ENCODE measurements around the gene CACNG6.
"Not testable (repeated sequence)": the region's sequence is repeated elsewhere in the genome, so short reads cannot be mapped to it uniquely, and the experiment has no call there.

The CACNG6 gene, protein sequence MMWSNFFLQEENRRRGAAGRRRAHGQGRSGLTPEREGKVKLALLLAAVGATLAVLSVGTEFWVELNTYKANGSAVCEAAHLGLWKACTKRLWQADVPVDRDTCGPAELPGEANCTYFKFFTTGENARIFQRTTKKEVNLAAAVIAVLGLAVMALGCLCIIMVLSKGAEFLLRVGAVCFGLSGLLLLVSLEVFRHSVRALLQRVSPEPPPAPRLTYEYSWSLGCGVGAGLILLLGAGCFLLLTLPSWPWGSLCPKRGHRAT

DNA sequence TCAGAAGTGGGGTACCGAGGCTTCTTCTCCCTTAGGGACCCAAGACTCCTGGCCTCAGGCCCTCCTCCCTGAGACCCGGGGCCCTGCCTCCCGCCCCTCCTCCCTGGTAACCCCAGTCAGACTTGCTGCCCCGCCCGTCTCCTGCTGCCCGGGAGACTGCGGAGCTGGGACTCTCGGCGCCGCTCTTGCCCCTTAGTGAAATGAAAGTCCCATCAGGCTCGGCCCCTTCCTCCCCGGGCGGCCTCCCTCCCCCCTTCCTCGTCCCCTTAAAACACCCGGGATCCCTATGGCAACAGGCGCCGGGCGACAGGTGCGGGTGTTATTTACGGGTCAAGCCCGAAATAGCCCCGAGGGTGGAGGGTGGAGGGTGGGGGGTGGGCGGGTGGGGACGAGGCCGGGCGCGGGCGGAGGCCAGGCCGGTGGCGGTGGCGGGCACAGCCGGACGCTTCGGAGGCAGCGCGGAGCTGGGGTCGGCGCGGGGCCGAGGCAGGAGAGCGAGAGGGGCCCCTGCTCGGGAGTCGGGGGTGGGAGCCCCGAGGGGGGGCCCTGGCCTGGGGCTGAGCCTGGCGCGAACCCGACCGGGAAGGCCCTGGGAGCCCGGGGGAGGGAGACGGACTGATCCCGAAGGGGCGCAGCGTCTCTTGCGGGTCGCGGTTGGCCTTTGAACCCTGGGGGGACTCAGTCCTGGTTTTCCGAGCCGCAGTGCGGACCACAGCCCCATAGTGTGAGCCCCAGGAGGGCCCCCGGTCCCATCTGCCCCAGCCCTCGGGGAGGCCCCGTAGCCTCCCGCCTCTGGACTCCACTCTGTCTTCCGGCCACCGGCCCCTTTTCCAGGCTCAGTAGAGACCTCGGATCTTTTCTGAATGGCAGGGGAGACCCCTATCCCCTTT, at the start of gene CACNG6:
CACNG6 (plus strand) TSS at position 414 of the 890 bp plus-strand sequence. CDS start 1,241 bp downstream, outside the sequence.
- DNase-seq = no peak

- DNase-seq = peak in 1 of 2 donors; percentile 10
Measured at GRCh38 chr19:53942001-53942786, 49.2 kb upstream of the CACNG6 start.

DNA sequence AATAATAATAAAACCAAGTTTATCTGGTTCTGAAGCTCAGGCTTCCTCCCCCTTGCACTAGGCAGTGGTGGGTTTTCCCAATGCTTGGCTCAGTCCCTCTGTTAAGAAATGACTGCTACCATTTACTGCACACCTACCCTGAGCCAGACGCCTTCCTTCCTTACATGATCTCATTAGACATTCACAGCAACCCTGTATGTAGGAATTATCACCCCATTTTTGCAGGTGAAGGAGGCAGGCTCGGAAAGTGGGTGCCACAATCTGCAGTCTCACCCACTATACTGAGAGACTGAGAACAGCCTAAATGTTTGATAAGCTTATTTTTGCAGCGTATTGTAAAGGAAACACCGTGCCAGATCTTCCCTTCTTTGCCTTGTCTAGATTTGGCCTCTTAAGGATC, 47.0 kb upstream of the CACNG6 start:
- no peak for DNase-seq

GRCh38 chr19:53944933-53945332, 46.5 kb upstream of the CACNG6 start:
- DNase-seq = no peak

DNA sequence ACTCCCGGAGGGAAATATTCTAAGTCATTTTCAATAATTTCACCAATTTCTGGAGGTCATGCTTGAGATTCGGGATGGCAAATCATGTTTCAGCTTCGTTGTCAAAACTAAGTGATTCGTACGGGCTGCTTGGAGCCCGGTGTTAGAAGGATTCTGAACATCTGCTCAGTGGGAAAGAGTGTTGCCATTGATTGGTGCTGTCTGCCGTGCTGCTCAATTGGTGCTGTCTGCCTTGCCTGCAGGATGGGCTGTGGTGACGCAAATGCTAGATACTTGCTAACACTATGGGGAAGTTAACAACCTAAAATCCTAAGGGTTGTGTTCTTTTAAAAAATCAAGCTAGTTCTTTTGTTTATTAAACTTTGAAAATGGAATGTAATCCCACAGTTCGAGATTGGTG, 46.0 kb upstream of the CACNG6 start:
- no peak for DNase-seq

DNA sequence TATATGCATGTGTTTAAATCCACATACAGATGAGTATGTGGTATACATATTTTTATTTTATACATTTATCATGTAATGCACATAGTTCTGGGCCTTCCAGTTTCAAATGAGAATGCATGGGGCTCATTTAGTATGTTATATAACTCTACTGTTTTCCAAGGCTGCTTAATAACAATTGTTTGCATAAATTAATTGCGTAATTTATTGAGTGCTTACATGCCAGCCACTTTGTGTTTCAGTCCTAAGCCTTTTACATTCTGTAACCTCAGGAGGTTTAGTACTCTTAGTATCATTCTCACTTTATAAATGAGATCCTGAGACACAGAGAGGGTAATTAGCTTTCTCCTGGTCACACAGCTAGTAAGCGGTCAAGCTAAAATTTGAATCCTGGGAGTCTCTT, 45.4 kb upstream of the CACNG6 start:
- DNase-seq = no peak

DNA sequence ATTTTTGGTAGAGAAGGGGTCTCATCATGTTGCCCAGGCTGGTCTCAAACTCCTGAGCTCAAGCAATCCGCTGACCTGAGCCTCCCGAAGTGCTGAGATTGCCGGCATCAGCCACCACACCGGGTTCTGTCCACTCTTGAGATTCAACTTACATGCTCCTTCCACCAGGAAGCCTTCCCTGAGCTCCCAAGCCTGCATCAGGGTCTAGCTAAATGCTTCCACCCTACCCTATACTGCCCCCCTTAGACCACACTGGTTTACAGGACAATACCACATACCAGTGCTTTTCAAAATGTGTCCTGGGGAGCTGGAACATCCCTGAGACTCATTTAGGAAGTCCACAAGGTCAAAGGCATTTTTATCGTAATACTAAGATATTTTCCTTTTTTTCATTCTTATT, 43.8 kb upstream of the CACNG6 start:
- no peak for DNase-seq

- DNase-seq = not testable (repeated sequence)
Measured at GRCh38 chr19:53948611-53949010, 42.8 kb upstream of the CACNG6 start.

DNA sequence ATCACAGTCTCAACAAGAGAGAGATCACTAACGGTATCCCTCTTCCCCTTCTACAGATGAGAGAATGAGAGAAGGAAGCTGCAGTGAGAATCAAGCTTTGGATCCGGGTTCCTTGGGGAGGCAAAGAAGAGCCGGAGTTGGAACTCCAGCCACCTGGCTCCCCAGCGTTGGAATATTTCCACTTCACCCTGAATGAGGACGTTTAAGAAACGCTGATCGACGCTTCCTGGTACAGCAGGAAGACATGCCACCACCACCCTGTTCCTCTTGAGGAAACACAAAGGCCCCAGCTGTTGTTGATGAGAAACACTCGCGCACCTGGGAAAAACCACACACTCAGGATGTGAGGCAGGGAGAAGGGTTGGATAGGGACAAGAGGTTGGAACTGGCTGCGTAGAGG, 40.0 kb upstream of the CACNG6 start:
- no peak for DNase-seq

GRCh38 chr19:53951947-53952346, 39.5 kb upstream of the CACNG6 start:
- DNase-seq = no peak

DNA sequence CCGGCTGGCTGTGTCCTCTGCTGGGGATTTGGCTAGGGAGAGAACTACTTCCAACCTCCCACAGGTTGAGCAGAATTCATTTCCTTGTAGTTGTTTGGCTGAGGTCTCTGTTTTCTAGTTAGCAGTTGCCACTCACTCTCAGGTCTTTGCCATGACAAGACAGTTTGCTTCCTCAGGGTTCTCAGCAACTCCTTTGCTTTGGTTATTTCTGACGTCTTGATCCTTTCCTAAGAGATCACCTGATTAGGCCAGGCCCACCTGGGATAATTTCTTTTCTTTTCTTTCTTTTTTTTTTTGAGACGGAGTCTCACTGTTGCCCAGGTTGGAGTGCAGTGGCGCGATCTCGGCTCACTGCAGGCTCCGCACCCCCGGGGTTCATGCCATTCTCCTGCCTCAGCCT, 38.1 kb upstream of the CACNG6 start:
- no peak for DNase-seq

DNA sequence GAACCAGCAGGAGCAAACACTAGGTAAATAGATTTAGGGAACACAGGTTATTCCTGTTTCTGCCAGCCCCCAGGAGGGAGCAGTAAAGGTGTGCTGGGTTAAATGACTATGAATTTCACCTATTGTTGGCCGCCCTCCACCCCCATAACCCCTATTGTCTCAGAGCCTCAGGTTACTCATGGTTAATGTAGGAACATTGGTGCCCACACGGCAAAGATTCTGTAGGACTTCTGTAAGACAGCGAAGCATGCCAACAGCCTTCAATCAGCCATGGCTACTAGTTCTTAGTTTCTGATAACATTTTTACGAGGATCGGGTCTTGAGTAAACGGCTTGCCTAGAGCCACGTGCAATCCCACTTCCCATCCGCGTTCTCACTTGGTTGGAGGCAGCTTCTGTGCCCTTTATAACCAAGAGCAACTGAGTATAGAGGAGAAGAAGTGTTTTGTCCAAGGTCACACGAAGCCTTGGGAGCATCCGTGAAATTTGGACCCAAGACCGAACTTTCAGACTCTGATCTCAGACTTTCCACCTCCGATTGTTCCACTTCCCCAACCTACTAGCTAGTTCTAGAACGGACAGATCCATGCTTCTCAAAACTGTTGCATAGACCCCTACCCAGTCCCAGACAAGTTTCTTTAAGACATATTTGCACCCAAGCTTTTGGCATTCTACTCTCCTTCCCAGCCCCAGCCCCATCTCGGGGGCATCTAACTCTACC, 33.8 kb upstream of the CACNG6 start:
- DNase-seq = no peak

DNA sequence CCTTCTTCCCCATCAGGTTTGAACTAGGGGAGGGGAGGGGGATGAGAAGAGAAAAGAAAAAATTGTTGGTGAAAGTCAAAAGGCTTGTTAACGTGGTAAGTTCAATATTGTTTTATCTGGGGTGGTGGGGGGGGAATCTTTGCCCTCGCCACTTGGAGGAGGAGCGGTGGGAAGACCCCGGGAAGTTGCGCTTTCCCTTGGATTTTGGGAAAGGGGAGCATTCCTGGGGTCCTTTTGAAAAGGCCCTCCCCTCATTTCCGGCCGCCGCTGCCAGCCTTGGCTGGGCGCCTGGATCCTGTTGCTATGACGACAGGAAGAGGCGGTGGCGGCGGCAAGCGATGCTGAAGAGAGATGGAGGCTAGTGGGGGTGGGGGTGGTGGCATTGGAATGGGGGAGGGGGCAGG, 33.3 kb upstream of the CACNG6 start:
- no peak for DNase-seq

GRCh38 chr19:53958823-53959757, 32.3 kb upstream of the CACNG6 start:
- no peak for DNase-seq

DNA sequence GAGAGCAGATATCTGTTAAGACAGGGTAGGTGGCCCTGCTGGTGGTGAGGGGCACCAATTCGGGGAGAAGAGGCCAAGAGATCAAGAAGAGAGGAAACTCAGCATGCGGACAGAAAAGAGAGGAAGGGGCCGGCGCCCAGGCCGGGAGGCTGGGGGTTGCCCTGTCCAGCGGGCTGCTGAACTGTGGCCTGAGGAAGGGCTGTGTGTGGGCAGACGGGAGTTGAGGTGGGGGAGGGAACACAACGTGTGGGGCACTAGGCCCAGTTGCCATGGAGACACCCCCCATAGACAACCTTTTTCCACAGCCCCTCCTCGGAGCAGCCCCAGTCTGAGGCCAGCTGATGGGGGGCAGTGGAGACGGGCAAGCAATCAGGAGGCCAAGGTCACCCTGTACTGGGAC, 31.2 kb upstream of the CACNG6 start:
- DNase-seq = no peak

- no peak for DNase-seq
Measured at GRCh38 chr19:53960886-53961285, 30.6 kb upstream of the CACNG6 start.

DNA sequence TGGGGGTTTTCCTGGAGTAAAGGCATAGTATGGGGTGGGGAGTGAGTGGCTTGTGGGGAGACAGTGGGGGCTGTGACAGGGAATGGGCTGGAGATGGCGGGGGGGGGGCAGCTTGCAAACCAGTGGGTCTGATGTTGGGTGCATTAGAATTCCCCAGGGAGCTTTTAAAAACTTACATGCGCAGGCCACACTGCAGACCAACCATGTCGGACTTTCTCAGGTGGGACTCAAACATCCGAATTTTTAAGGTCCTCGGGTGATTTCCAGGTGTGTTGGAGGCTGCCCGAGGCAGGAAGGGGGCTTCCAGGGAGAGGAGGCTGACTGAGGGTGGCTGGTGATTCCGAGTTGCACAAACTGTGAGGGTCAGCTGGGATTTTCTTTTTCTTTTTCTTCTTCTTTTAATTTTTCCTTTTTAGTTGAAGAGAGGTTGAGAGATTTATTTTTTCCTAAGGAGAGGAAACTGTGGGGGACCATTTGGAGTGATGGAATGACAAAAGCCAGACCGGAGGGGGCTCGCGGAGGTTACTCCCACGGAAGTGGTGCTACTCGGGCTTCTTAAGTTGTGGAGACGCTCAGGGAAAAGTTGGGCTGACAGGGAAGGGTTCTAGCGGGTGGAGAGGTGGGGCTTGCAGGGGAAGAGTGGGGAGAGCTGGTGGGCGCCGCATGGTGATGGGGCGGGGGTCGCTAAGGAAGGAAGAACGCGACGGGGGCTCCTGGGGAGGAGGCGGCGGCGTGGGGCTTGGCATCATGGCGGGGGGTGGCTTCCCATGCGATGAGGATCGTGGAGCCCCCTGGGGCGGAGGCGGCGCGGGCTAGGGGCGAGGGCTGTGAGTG, 29.7 kb upstream of the CACNG6 start:
- no peak for DNase-seq

DNA sequence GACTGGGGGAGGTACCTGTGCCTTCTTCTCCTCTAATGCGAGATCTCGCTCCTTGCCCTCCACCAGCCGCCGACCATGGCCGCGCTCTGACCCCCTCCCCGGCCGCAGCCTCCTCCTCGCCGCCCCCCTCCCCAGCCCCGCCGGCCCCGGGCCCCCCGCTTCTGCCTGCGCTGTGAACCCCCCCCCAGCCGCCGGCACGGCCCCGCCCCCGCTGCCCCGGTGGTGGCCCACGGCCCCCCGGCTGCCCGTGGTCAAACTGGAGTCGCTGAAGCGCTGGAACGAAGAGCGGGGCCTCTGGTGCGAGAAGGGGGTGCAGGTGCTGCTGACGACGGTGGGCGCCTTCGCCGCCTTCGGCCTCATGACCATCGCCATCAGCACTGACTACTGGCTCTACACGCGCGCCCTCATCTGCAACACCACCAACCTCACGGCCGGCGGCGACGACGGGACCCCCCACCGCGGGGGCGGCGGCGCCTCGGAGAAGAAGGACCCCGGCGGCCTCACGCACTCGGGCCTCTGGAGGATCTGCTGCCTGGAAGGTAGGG, 28.5 kb upstream of the CACNG6 start, which contains the start of gene CACNG8:
CACNG8 (plus strand) TSS at position 51 of the 545 bp plus-strand sequence.
- no peak for DNase-seq

DNA sequence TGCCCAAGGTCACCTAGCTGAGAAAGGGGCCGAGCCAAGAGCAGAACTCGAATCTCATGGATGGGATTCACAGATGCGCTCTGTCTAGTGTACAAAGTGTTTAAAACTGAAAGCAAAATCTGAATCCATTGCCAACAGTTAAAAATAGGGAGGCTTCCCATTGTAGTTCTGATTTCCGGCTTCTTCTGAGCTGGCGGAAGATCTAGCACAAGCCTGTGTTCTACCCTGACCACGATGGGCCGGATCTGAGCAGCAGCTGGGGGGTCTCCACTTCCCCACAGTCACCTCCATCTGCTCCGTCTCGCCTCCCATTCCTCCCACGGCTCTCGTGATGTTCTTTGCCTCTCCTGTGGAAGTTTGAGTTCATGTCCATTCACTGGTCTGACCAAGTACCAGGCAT, 26.3 kb upstream of the CACNG6 start:
- DNase-seq = no peak

GRCh38 chr19:53966931-53967330, 24.5 kb upstream of the CACNG6 start:
- no peak for DNase-seq
